22Rv1 (cell line): Measurements from ENCODE around the gene DNAJB12.

Source experiments
- CTCF ChIP-seq: fragments of 450-650 bp; IDR thresholded peaks from 2 replicates; pipeline ENCODE4 v1.5.1; 2017; ENCODE audit warnings: mild to moderate bottlenecking
- ZFX ChIP-seq: fragments of 450-650 bp; IDR thresholded peaks from 2 replicates; pipeline ENCODE4 v1.6.1; 2017; ENCODE audit warnings: antibody characterized with exemption, borderline replicate concordance

GRCh38 chr10:72311667-72312066 lies 43.1 kb downstream of the DNAJB12 start:
- TF ChIP-seq CTCF (no peak), ZFX (no peak)
